Ovary (tissue), 3 donors: ENCODE results near the gene SUPT20H.

Source experiments
- POLR2A ChIP-seq: fragments of 450-650 bp; IDR thresholded peaks from one replicate; pipeline ENCODE4 v1.6.1; 2017; ENCODE audit warnings: antibody characterized with exemption, mild to moderate bottlenecking, moderate library complexity
- TF ChIP-seq, protein P1 (sequence below), 3 donors: fragments of 450-650 bp in 2 of 3; fragments of 200-600 bp in 1 of 3; IDR thresholded peaks; one replicate each; pipeline versions ENCODE4 v1.5.1 to v1.8.0; 2016 to 2022; ENCODE audit warnings: antibody characterized with exemption in 3 of 3, mild to moderate bottlenecking in 1 of 3
- donor health status: DM: no; HTN: no; CAD: no.

DNA sequence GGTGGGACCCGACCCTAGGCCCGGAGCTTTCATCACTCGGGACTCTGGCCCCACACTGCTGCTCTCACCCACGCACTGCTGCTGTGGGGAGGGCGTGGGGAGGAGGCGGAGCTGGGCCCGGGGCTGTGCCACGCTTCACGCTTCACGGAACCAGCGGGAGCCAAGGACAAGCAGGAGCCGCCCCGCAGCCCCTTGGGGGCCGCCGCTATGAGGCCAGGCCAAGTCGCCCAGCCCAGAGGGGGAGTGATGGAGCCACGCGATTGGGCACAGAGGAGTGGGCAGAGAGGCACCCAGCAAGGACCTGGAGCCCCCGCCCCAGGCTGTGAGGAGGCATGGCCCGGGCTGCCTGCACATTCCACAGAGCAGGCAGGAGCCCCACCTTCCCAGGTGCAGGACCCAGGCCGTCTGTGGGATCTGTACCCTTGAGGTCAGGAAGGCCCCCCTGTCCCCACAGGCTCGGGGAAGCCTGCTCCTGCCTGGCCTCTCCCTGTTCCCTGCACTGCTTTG is 10.2 kb upstream of the SUPT20H start:
- no peak for TF ChIP-seq POLR2A
- TF ChIP-seq, protein P1, sequence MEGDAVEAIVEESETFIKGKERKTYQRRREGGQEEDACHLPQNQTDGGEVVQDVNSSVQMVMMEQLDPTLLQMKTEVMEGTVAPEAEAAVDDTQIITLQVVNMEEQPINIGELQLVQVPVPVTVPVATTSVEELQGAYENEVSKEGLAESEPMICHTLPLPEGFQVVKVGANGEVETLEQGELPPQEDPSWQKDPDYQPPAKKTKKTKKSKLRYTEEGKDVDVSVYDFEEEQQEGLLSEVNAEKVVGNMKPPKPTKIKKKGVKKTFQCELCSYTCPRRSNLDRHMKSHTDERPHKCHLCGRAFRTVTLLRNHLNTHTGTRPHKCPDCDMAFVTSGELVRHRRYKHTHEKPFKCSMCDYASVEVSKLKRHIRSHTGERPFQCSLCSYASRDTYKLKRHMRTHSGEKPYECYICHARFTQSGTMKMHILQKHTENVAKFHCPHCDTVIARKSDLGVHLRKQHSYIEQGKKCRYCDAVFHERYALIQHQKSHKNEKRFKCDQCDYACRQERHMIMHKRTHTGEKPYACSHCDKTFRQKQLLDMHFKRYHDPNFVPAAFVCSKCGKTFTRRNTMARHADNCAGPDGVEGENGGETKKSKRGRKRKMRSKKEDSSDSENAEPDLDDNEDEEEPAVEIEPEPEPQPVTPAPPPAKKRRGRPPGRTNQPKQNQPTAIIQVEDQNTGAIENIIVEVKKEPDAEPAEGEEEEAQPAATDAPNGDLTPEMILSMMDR (IDR thresholded peaks at IDR 0.05): no peak
